ENCODE results near the gene PRICKLE2. TPM values are rescaled to one million over a fixed set of nuclear protein-coding genes. Genes with fewer than 3 reads are reported as not detected.

PRICKLE2 gene
- total and polyA plus RNA-seq, 2 donors (not counting 3 experiments of a cell fraction or from before 2014, with no cell fraction given): 3.0 to 7.1 TPM

DNA sequence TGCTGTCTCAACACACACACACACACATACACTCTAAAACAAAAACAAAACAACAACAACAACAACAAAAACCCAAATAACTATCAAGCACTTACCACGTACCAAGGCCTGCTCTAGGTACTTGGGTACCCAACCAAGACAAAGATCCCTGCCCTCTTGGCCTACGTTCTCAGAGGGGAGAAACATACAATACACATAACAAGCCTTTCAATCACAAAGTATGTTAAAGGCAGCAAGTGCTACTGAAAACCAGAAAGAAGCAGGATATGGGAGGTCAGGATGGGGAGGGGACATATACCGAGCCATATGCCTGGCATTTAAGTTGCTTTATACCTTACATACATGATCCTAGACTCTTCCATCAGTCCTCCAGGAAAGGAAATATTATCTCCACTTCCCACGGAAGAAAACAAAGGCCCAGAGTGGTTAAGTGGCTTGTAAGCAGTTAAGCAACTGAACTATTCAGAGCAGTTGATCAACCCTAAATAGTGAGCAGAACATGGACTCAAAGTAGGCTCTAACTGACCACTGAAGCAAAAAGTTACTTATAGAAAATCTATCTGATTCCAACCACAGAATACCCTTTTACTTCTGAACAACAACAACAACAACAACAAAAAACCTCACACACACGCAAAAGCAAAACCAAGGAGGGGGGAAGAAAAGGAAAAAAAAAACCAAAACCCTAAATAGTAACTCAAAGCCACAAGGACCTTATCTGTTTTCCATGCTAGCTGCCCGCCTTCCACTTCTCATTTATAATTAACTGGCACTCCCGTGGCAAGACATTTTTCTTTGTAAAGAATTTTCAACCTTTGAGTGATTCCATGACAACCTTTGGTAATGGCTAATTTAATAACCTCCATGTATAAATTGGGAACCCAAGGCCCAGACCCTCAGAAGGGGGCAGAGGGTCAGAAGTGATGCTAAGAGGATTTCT, 21.0 kb downstream of the PRICKLE2 start:
- ChIA-PET POLR2A (no interaction called here), CTCF (no interaction called here)
- Histone ChIP-seq H3K9ac (replicated peaks; ENCODE audit: extremely low read depth, insufficient read depth, low read length) (no peak overlapping the region), H3K9me1 (replicated peaks; ENCODE audit: control insufficient read depth, extremely low read depth, insufficient read depth, low read length) (no peaks in the 10 kb centered on the region), H3K9me3 (replicated peaks; ENCODE audit: control insufficient read depth, insufficient read depth, low read length) (no peaks in the 10 kb centered on the region), H3K4me3 (replicated peaks in 1 of 3; ENCODE audit: insufficient read depth in 1 of 3, low read depth in 1 of 3, low read length in 3 of 3) (no peak overlapping the region), H3K79me2 (ENCODE audit: control insufficient read depth, insufficient read depth, low read length) (no peaks in the 10 kb centered on the region), H3K4me2 (ENCODE audit: insufficient read depth, low read length) (no peak overlapping the region), H4K20me1 (replicated peaks; ENCODE audit: control insufficient read depth, extremely low read depth, insufficient read depth, low read length) (no peaks in the 10 kb centered on the region), H3K36me3 (ENCODE audit: control insufficient read depth in 2 of 2, extremely low read depth in 1 of 2, insufficient read depth in 2 of 2, low read length in 2 of 2) (no peaks in the 10 kb centered on the region), H3K4me1 (ENCODE audit: control insufficient read depth, extremely low read depth, insufficient read depth, low read length) (no peaks in the 10 kb centered on the region), H3K27me3 (ENCODE audit: control insufficient read depth in 2 of 2, insufficient read depth in 2 of 2, low read length in 2 of 2) (no peaks in the 10 kb centered on the region), H2AFZ (ENCODE audit: low read depth, low read length) (no peak overlapping the region), H3K27ac (ENCODE audit: insufficient read depth, low read depth, low read length) (no peak overlapping the region)
- TF ChIP-seq EZH2 (IDR thresholded peaks at IDR 0.05; ENCODE audit: borderline replicate concordance, low read depth, low read length, severe bottlenecking) (no peak), POLR2A (IDR thresholded peaks at IDR 0.05; ENCODE audit: low read depth, low read length) (no peak), GATA2 (IDR thresholded peaks at IDR 0.05; ENCODE audit: insufficient read depth, insufficient read length, low read depth, low read length) (no peak), POLR2AphosphoS5 (IDR thresholded peaks at IDR 0.05; ENCODE audit: insufficient read depth, low read depth, low read length) (no peak), JUN (IDR thresholded peaks at IDR 0.05; ENCODE audit: borderline replicate concordance, insufficient read depth, insufficient read length, low read depth) (no peak), MYC (IDR thresholded peaks at IDR 0.05; ENCODE audit: low read depth, low read length) (no peak), FOS (IDR thresholded peaks at IDR 0.05; ENCODE audit: borderline replicate concordance, insufficient read depth, low read length) (no peak)
- TF ChIP-seq, protein P1, sequence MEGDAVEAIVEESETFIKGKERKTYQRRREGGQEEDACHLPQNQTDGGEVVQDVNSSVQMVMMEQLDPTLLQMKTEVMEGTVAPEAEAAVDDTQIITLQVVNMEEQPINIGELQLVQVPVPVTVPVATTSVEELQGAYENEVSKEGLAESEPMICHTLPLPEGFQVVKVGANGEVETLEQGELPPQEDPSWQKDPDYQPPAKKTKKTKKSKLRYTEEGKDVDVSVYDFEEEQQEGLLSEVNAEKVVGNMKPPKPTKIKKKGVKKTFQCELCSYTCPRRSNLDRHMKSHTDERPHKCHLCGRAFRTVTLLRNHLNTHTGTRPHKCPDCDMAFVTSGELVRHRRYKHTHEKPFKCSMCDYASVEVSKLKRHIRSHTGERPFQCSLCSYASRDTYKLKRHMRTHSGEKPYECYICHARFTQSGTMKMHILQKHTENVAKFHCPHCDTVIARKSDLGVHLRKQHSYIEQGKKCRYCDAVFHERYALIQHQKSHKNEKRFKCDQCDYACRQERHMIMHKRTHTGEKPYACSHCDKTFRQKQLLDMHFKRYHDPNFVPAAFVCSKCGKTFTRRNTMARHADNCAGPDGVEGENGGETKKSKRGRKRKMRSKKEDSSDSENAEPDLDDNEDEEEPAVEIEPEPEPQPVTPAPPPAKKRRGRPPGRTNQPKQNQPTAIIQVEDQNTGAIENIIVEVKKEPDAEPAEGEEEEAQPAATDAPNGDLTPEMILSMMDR (IDR thresholded peaks at IDR 0.05; ENCODE audit: extremely low read depth in 1 of 2, insufficient read depth in 1 of 2, low read depth in 1 of 2, low read length in 2 of 2): no peak
- TF ChIP-seq, protein P2, sequence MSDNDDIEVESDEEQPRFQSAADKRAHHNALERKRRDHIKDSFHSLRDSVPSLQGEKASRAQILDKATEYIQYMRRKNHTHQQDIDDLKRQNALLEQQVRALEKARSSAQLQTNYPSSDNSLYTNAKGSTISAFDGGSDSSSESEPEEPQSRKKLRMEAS (IDR thresholded peaks at IDR 0.05; ENCODE audit: insufficient read depth, insufficient read length): no peak
- intact Hi-C loops (cut with micrococcal nuclease) (no loop called here), dilution Hi-C loops (cut with MboI; ENCODE audit: extremely low pct_ligation_motif_present, low sequenced_read_pairs) (no loop called here)
- BruUV-seq (replicated peaks): no TSS peak
- FAIRE-seq (no peak), DNase-seq (ENCODE audit: low read depth, low spot score) (no peak)
